ENCODE data around the gene HOXD4.

- TF ChIP-seq, protein P1, sequence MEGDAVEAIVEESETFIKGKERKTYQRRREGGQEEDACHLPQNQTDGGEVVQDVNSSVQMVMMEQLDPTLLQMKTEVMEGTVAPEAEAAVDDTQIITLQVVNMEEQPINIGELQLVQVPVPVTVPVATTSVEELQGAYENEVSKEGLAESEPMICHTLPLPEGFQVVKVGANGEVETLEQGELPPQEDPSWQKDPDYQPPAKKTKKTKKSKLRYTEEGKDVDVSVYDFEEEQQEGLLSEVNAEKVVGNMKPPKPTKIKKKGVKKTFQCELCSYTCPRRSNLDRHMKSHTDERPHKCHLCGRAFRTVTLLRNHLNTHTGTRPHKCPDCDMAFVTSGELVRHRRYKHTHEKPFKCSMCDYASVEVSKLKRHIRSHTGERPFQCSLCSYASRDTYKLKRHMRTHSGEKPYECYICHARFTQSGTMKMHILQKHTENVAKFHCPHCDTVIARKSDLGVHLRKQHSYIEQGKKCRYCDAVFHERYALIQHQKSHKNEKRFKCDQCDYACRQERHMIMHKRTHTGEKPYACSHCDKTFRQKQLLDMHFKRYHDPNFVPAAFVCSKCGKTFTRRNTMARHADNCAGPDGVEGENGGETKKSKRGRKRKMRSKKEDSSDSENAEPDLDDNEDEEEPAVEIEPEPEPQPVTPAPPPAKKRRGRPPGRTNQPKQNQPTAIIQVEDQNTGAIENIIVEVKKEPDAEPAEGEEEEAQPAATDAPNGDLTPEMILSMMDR (IDR thresholded peaks at IDR 0.05) = no peak
- TF ChIP-seq, protein P2, sequence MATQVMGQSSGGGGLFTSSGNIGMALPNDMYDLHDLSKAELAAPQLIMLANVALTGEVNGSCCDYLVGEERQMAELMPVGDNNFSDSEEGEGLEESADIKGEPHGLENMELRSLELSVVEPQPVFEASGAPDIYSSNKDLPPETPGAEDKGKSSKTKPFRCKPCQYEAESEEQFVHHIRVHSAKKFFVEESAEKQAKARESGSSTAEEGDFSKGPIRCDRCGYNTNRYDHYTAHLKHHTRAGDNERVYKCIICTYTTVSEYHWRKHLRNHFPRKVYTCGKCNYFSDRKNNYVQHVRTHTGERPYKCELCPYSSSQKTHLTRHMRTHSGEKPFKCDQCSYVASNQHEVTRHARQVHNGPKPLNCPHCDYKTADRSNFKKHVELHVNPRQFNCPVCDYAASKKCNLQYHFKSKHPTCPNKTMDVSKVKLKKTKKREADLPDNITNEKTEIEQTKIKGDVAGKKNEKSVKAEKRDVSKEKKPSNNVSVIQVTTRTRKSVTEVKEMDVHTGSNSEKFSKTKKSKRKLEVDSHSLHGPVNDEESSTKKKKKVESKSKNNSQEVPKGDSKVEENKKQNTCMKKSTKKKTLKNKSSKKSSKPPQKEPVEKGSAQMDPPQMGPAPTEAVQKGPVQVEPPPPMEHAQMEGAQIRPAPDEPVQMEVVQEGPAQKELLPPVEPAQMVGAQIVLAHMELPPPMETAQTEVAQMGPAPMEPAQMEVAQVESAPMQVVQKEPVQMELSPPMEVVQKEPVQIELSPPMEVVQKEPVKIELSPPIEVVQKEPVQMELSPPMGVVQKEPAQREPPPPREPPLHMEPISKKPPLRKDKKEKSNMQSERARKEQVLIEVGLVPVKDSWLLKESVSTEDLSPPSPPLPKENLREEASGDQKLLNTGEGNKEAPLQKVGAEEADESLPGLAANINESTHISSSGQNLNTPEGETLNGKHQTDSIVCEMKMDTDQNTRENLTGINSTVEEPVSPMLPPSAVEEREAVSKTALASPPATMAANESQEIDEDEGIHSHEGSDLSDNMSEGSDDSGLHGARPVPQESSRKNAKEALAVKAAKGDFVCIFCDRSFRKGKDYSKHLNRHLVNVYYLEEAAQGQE (IDR thresholded peaks at IDR 0.05; ENCODE audit: insufficient read depth in 1 of 2, low read depth in 2 of 2, low read length in 1 of 2) = no peak
- TF ChIP-seq TCF7L2 (IDR thresholded peaks at IDR 0.05; ENCODE audit: low read depth, low read length) = no peak
- no peak for TF ChIP-seq POLR2AphosphoS5 (IDR thresholded peaks at IDR 0.05; ENCODE audit: low read depth, low read length)
- no peak for TF ChIP-seq SIN3A (IDR thresholded peaks at IDR 0.05; ENCODE audit: borderline replicate concordance, insufficient read depth, low read depth, low read length)
Observed at GRCh38 chr2:176138923-176139660, 12.3 kb upstream of the HOXD4 start.
